Activated T-helper 1 cell treated with Interleukin-2 at 50 U/mL for 16 hours (primary cell): ENCODE data around the gene CRYGB.
"Not testable (repeated sequence)": the region's sequence is repeated elsewhere in the genome, so short reads cannot be mapped to it uniquely, and the experiment has no call there.

Experiments used
- DNase-seq: peaks from one replicate; pipeline ENCODE4 v3.0.0-alpha.2; 2020; ENCODE audit warnings: low read depth

The CRYGB gene

GRCh38 chr2:208112969-208113368 lies 33.0 kb downstream of the CRYGB start:
- no peak for DNase-seq

GRCh38 chr2:208112273-208112745 lies 33.6 kb downstream of the CRYGB start:
- not testable (repeated sequence) for DNase-seq

DNA sequence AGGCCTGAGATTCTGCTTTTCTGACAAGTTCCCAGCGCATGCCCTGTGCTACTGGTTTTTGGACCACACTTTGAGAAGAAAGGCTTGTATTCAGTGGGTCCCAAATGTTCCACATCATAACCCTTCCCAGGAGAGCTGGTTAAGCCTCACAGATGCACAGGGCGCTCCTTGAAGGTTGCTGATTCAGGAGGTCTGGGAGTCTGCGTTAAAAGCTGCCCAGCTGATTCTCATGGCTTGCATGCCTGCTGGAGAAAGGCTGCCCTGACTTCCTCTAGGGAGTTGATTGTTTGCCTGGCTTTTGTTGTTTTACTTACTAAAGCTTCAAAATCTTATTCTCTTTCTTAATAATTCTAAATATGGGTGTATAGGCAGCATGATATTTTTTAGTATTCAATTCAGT lies 42.3 kb downstream of the CRYGB start:
- DNase-seq = no peak

DNA sequence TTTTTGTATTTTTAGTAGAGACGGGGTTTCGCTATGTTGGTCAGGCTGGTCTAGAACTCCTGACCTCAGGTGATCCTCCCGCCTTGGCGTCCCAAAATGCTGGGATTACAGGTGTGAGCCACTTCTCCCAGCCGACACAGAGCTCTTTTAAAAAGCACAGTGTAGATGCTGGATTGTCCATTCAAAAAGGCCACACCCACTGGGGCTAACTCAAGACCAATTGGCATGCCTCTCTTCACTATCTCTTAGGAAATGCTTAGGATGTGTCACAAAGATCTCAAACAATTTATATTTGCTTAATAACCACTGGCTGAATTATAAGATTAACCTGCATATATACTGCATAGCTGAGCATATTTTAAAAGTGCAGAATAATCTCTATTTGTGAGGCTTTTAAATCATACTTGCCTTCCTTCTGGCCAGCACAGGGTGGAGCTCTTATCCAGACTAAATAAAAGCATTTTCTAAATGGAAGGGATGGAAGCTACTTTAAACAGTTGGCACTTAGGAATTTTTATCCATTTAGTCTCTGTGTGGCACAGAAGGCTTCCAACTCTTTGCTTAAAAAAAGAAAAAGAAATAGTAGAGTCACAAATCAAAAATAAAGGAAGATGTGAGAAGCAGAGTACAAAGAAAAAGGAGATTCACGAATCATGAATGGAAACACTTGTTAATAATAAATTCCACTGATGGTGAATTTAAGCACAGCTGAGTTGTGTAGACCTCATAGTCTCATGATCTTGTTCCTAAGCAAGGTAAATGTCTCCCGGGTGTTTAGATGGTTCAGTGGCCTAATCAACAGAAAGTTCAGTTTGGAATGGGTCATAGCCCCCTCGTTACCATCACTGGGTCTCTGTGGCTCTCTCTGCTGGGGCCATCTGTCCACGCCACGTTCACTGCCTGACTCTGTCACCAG lies 44.0 kb downstream of the CRYGB start:
- DNase-seq = no peak

GRCh38 chr2:208099682-208100470 lies 46.1 kb downstream of the CRYGB start:
- DNase-seq = no peak

- not testable (repeated sequence) for DNase-seq
Measured at GRCh38 chr2:208098701-208099100, 47.3 kb downstream of the CRYGB start.

DNA sequence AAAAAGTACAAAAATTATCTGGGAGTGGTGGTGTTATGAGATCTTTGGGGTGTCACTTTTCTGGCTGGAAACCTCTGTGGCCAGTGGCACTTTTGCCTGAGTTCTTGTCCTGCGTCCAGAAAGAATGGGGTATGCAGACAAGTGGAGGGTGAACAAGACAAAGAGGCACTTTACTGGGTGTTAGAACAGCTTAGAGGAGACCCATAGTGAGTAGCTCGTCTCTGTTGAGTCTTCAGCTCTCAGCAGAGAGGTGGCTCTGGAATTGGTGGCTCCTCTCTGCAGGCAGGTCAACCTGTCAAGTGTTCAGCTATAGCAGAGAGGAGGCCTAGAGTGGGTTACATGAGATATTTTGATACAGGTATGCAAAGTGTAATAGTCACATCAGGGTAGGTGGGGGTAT lies 47.7 kb downstream of the CRYGB start:
- DNase-seq = no peak

DNA sequence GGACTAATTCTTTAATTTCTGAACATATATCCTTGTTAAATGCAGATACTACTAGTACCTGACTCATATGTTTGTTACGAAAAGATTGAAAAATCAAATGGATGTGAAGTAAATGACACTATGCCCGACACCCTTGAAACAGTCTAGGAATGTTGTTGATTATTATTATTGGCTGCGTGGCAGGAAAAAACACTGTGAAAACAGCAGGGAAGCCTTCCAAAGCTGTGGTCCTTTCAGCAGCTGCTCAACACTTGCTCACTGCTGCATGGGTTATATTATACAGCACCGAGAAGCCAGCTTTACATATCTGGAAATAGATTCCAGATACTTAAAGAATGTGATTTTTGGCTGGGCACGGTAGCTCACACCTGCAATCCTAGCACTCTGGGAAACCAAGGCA lies 48.2 kb downstream of the CRYGB start:
- DNase-seq = no peak

GRCh38 chr2:208097313-208097712 lies 48.6 kb downstream of the CRYGB start:
- DNase-seq = no peak

- DNase-seq = no peak
Measured at GRCh38 chr2:208096080-208096479, 49.9 kb downstream of the CRYGB start.

- DNase-seq = no peak
Measured at GRCh38 chr2:208093128-208093527, 52.8 kb downstream of the CRYGB start.
